Stimulated activated CD4-positive, alpha-beta T cell treated with anti-CD3 and anti-CD28 coated beads, Interleukin-12 subunit alpha, Interleukin-12 subunit beta, amount 100 ng/mL, for 4 hours (primary cell): ENCODE results near the gene CYTH2.

Experiments
- DNase-seq: peaks from one replicate; pipeline ENCODE4 v3.0.0-alpha.2; 2020

Gene CYTH2

DNA sequence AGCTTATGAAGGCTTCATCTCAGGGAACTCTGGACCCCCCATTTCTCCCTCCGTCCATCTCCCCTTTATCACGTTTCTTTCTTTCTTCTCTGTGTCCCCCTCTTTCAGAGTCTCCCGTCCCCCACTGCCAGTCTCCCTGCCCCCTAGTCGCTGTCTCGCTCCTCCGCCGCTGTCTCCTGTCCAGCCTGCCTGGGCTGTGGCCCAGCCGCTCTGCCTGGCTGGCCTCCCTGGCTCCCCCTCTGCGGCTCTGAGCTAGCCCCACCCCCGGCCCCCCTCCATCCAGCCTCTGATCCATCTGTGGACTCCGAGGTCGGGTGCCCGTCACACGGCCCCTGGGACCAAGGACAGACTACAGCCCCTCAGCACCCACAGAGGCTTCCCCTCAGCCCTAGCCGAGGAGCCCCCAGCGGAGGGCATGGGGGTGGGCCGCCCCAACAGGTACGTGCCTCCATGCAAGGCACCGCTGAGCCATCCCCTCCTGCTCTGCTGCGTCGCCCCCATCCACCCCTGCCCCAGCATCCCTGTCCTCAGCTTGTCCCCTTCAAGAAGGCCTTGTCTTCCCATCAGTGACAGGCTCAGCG is 14.9 kb upstream of the CYTH2 start:
- DNase-seq = no peak

DNA sequence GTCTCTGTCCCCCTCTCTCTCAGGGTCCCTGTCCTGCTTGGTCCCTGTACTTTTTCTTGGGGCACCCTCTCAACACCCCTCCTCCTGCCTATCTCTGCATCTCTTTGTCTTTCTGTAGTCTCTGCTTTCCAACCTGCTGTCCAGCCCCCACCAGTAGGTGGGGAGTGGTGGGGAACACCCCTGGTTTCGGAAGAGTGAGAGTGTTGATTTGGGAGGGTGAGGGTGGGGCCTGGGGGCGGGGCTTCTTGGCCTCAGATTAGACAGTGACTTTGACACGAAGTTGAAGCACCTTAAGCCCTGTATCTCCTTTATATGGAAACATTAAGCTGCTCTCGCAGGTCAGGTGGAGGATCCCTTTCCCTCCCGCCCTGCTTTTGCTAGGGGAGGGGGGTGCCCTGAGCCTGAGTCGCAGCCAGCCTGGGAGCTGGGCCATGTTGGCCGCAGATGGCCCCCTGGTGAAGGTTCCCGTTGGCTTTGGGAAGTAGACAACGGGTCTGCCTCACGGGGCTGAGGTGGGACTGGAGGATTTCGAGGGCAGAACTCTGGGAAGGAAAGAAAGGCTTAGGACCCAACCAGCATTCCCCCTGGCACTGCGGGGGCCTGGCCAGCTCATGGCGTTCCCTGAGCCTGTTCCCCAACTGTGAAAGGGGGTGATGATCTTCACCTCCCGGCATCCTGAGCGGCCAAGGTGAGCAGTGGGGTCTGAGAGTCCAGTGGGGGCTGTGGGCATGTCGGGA is 13.8 kb upstream of the CYTH2 start, which contains the start of gene KCNJ14:
Gene KCNJ14 (plus strand): TSS at position 404 of the 737 bp plus-strand sequence. CDS start 6,151 bp downstream, outside the sequence.
- DNase-seq = no peak

- DNase-seq = no peak
Observed at GRCh38 chr19:48455908-48456562, 13.1 kb upstream of the CYTH2 start.

DNA sequence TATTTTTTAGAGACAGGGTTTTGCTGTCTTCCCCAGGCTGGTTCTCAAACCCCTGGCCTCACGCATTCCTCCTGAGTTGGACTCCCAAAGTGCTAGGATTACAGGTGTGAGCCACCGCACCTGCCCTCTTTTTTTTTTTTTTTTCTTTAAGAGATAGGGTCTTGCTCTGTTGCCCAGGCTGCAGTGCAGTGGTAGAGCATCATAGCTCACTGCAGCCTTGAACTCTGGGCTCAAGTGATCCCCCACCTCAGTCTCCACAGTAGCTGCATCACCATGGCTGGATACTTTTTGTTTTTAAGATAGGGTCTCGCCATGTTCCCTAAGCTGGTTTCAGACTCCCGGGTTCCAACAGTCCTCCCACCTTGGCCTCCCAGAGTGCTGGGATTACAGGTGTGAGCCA is 12.3 kb upstream of the CYTH2 start:
- no peak for DNase-seq

DNA sequence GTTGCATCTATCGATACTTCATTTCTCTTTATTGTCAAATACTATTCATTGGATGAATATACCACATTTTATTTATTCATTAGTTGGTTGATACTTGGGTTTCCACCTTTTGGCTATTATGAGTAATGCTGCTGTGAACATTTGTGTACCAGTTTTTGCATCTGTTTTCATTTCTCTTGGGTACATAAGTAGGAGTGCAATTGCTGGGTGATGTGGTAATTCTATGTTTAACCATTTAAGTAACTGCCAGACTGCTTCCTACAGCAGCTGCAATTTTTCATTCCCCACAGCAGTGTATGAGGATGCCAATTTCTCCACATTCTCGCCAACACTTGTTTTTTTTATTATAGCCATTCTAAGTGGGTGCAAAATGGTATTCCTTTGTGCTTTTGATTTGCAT is 11.2 kb upstream of the CYTH2 start:
- no peak for DNase-seq

GRCh38 chr19:48461651-48461981 is 7.6 kb upstream of the CYTH2 start:
- no peak for DNase-seq

GRCh38 chr19:48461982-48462655 is 7.0 kb upstream of the CYTH2 start:
- no peak for DNase-seq

GRCh38 chr19:48465215-48465614 is 4.0 kb upstream of the CYTH2 start:
- no peak for DNase-seq

GRCh38 chr19:48466561-48467325 is 2.4 kb upstream of the CYTH2 start:
- DNase-seq = no peak

GRCh38 chr19:48468772-48469288 is 339 bp upstream of the CYTH2 start:
- DNase-seq = peak; percentile 97

- DNase-seq = no peak
Observed at GRCh38 chr19:48469934-48470680, 938 bp downstream of the CYTH2 start.

GRCh38 chr19:48470856-48471255 is 1.7 kb downstream of the CYTH2 start:
- DNase-seq = no peak

- no peak for DNase-seq
Observed at GRCh38 chr19:48471836-48472235, 2.7 kb downstream of the CYTH2 start.

GRCh38 chr19:48473161-48473966 is 4.2 kb downstream of the CYTH2 start:
- no peak for DNase-seq

- DNase-seq = no peak
Observed at GRCh38 chr19:48474084-48474592, 5.0 kb downstream of the CYTH2 start.

GRCh38 chr19:48475369-48476068 is 6.3 kb downstream of the CYTH2 start:
- no peak for DNase-seq

DNA sequence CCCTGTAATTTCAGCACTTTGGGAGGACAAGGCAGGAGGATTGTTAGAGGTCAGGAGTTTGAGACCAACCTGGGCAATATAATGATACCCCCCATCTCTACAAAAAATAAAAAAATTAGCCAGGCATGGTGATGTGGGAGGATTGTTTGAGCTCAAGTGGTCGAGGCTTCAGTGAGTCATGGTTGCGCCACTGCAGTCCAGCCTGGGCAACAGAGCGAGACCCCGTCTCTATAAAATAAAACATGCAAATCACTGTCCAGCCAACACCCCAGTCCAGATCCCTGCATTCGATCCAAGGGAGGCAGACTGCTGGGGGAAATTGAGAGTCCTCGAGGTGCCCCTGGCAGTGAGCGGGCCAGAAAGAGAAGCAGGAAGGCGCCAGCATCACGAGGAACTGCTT is 7.0 kb downstream of the CYTH2 start:
- DNase-seq = no peak

DNA sequence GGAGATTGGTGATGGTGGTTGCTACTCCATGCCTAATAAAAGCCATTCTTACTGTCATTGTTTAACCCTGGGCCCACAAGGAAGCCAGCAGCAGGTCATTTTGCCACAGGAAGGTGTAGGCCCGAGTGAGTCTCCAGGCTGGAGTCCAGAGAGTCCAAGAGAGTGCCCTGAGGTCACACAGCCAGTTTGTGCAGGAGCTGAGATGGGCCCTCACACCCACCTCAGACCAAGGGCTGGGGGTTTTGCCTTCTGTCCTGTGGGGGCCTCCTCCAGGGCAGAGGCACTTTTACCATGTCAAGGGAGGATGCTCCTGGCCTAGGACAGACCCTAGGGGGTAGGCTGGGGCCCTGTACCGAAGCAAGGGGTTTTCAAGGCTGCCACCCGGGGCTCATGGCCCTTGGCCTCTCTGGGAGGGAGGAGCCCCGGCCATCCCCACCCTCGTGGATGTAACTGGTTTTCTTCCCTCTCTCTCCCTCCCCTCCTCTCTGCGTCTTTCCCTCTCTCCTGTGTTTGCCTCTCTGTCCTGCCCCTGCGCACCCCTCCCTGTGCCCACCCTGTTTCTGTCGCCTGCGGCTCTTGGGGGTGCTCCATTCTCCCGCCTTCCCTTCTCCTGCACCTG is 8.0 kb downstream of the CYTH2 start:
- DNase-seq = no peak

DNA sequence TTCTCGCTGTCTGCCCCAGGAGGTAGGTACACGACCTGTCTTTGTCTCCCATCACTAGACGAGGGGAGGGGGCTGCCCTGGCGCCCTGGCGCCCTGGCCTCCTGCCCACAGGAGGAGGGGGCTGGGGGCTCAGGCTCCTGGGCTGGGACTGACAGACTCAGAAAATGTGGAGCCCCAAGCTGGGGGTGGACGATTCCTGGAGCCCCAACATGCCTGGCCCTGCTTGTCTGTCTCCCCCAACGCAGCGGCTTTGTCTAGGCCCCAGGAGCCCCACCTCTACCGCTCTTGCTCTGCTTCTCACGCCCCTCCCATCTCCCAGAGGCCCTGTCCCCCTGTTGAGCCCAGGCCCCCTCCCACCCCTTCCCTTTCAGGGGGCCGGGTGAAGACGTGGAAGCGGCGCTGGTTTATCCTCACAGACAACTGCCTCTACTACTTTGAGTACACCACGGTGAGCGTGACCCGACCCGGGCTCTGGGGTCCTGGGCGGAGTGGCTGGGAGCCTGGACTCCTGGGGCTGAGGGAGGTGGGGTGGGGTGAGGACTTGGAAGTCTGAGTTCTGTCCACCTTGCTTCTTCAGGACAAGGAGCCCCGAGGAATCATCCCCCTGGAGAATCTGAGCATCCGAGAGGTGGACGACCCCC is 8.6 kb downstream of the CYTH2 start:
- DNase-seq = no peak
